ENCODE data around the gene HELZ.

The HELZ gene

DNA sequence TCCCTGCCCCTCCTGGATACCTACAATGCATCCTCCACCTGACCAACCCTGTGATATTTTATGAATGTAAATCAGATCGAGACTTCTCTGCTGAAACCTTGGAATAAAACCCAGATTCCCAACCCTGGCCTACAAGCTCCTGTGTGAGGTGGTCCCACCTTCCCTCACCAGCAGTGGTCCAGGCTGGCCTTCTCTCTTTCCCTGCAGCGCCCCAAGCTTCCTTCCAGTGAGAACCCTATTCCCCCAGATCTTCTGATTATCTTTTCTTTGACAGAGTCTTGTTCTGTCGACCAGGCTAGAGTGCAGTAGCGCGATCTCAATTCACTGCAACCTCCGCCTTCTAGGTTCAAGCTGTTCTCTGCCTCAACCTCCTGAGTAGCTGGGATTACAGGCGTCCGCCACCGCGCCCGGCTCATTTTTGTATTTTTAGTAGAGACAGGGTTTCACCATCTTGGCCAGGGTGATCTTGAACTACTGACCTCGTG lies 2.5 kb upstream of the HELZ start:
- Histone ChIP-seq H3K9ac (ENCODE audit: low read length) (no peak overlapping the region), H4K8ac (ENCODE audit: low read depth, low read length) (no peak overlapping the region), H3K27me3 (ENCODE audit: insufficient read depth, low read length) (no peaks in the 10 kb centered on the region), H2AFZ (ENCODE audit: insufficient read depth, low read length, poor library complexity) (no peak overlapping the region), H3K79me1 (ENCODE audit: low read length) (peaks cover 13% of the 10 kb centered on the region), H3K4me1 (ENCODE audit: control insufficient read depth in 1 of 2, insufficient read depth in 2 of 2, low read length in 2 of 2) (peaks cover 0 to 3% of the 10 kb centered on the region in 2 experiments), H4K91ac (ENCODE audit: low read depth, low read length) (no peak overlapping the region), H3K18ac (ENCODE audit: low read length) (no peak overlapping the region), H3K36me3 (ENCODE audit: control insufficient read depth in 1 of 2, insufficient read depth in 2 of 2, low read length in 2 of 2) (no peaks in the 10 kb centered on the region), H2BK120ac (ENCODE audit: insufficient read depth, low read length, poor library complexity) (no peak overlapping the region), H3K23ac (ENCODE audit: low read length) (no peak overlapping the region), H3K79me2 (ENCODE audit: control insufficient read depth, insufficient read depth, low read length, poor library complexity) (peaks cover 11% of the 10 kb centered on the region), H3K27ac (ENCODE audit: low read depth, low read length) (no peak overlapping the region), H3K4me2 (ENCODE audit: low read length) (no peak overlapping the region), H2AK5ac (ENCODE audit: low read length) (no peak overlapping the region), H3K4ac (ENCODE audit: low read depth, low read length) (no peak overlapping the region), H2BK5ac (ENCODE audit: low read depth, low read length, poor library complexity) (no peak overlapping the region), H3K4me3 (ENCODE audit: low read depth, low read length) (no peak overlapping the region), H4K12ac (ENCODE audit: low read depth, low read length) (no peak overlapping the region), H3K9me3 (ENCODE audit: insufficient read depth, low read depth, low read length) (no peaks in the 10 kb centered on the region), H2BK12ac (ENCODE audit: low read length) (no peak overlapping the region), H3K14ac (ENCODE audit: low read length) (no peak overlapping the region)
- WGBS (ENCODE audit: extremely low coverage, insufficient coverage, insufficient read length), result no CpG with 5 or more reads among the region's 12 CpGs
- DNase-seq, result no peak

DNA sequence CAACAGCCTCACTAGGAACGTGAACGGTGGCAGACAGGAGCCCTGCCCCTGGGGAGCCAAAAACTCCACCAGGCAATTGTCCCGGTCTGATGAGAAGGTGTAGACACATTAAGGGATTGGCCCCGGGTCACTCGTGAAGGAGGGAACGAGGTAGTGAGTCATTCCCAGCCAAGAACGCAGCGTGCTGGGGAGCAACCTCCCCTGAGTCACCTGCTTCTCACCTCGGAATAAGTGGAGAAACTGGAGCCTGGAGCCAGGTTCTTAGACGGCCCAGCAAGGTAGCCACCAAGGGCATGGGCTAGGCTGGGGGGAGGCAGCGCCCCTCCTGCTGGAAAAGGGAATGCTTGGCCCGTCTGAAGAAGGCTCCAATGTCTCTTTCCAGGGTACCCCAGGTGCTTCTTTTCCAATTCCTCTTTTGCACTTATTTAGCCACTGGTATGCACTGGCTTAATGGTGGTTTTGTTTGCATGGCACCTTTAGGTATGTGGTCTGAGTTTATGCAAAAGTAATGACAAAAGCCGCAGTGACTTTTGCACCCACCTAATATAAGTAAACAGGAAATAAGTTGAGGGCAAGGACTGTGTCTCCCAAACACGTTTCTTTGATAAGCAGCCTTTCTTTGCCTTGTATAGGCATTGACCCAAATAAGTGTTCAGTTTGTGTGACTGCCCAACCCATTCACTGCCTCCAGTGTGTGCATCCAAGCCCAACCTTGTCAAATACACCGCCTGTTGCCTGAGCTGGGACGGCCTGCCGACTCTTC lies 1.8 kb upstream of the HELZ start:
- WGBS (ENCODE audit: extremely low coverage, insufficient coverage, insufficient read length), result no CpG with 5 or more reads among the region's 17 CpGs

DNA sequence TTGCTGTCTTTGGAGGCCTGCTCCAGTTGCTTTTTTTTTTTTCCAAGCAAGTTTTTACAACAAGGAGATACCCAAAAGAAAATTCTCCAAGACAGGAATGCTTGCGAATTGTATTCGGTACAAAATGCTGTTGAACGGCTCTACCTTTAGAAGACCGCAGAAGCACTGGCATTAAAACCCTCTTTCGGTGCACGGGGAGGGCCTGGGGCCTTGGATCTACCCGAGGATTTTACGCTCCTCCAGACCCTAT lies 1.3 kb upstream of the HELZ start:
- H3K79me1 ChIP-seq (ENCODE audit: low read length), result peaks cover 13% of the 10 kb centered on the region
- no peak overlapping the region for H2AFZ ChIP-seq (ENCODE audit: insufficient read depth, low read length, poor library complexity)
- H4K91ac ChIP-seq (ENCODE audit: low read depth, low read length), result peak overlapping the region; percentile 88
- H3K9me3 ChIP-seq (ENCODE audit: insufficient read depth, low read depth, low read length), result no peaks in the 10 kb centered on the region
- no peak overlapping the region for H3K23ac ChIP-seq (ENCODE audit: low read length)
- no peak overlapping the region for H2AK5ac ChIP-seq (ENCODE audit: low read length)
- peaks cover 0 to 3% of the 10 kb centered on the region in 2 experiments for H3K4me1 ChIP-seq (ENCODE audit: control insufficient read depth in 1 of 2, insufficient read depth in 2 of 2, low read length in 2 of 2)
- H3K18ac ChIP-seq (ENCODE audit: low read length), result no peak overlapping the region
- no peak overlapping the region for H3K4ac ChIP-seq (ENCODE audit: low read depth, low read length)
- no peak overlapping the region for H2BK120ac ChIP-seq (ENCODE audit: insufficient read depth, low read length, poor library complexity)
- H3K4me3 ChIP-seq (ENCODE audit: low read depth, low read length), result peak overlapping the region; percentile 94
- H4K8ac ChIP-seq (ENCODE audit: low read depth, low read length), result peak overlapping the region; percentile 12
- peak overlapping the region; percentile 82 for H3K27ac ChIP-seq (ENCODE audit: low read depth, low read length)
- H3K14ac ChIP-seq (ENCODE audit: low read length), result no peak overlapping the region
- H2BK12ac ChIP-seq (ENCODE audit: low read length), result no peak overlapping the region
- no peak overlapping the region for H2BK5ac ChIP-seq (ENCODE audit: low read depth, low read length, poor library complexity)
- H3K9ac ChIP-seq (ENCODE audit: low read length), result no peak overlapping the region
- H3K4me2 ChIP-seq (ENCODE audit: low read length), result peak overlapping the region; percentile 95
- H3K79me2 ChIP-seq (ENCODE audit: control insufficient read depth, insufficient read depth, low read length, poor library complexity), result peaks cover 11% of the 10 kb centered on the region
- no peaks in the 10 kb centered on the region for H3K27me3 ChIP-seq (ENCODE audit: insufficient read depth, low read length)
- WGBS (ENCODE audit: extremely low coverage, insufficient coverage, insufficient read length), result no CpG with 5 or more reads among the region's 8 CpGs
- DNase-seq, result peak in 1 of 2 donors; percentile 71
- H3K36me3 ChIP-seq (ENCODE audit: control insufficient read depth in 1 of 2, insufficient read depth in 2 of 2, low read length in 2 of 2), result no peaks in the 10 kb centered on the region
- no peak overlapping the region for H4K12ac ChIP-seq (ENCODE audit: low read depth, low read length)

More for the DNA sequence above, 1.8 kb upstream of the HELZ start:
- H3K27me3 ChIP-seq (ENCODE audit: insufficient read depth, low read length), result no peaks in the 10 kb centered on the region
- H3K4me1 ChIP-seq (ENCODE audit: control insufficient read depth in 1 of 2, insufficient read depth in 2 of 2, low read length in 2 of 2), result peaks cover 0 to 3% of the 10 kb centered on the region in 2 experiments
- no peak overlapping the region for H3K23ac ChIP-seq (ENCODE audit: low read length)
- H4K12ac ChIP-seq (ENCODE audit: low read depth, low read length), result no peak overlapping the region
- H2BK12ac ChIP-seq (ENCODE audit: low read length), result no peak overlapping the region
- H3K9ac ChIP-seq (ENCODE audit: low read length), result no peak overlapping the region
- no peaks in the 10 kb centered on the region for H3K36me3 ChIP-seq (ENCODE audit: control insufficient read depth in 1 of 2, insufficient read depth in 2 of 2, low read length in 2 of 2)
- no peak overlapping the region for H3K4me3 ChIP-seq (ENCODE audit: low read depth, low read length)
- no peak overlapping the region for H3K14ac ChIP-seq (ENCODE audit: low read length)
- H3K9me3 ChIP-seq (ENCODE audit: insufficient read depth, low read depth, low read length), result no peaks in the 10 kb centered on the region
- no peak overlapping the region for H2AFZ ChIP-seq (ENCODE audit: insufficient read depth, low read length, poor library complexity)
- H3K4ac ChIP-seq (ENCODE audit: low read depth, low read length), result no peak overlapping the region
- H2BK5ac ChIP-seq (ENCODE audit: low read depth, low read length, poor library complexity), result no peak overlapping the region
- no peak overlapping the region for H3K18ac ChIP-seq (ENCODE audit: low read length)
- H3K4me2 ChIP-seq (ENCODE audit: low read length), result peak overlapping the region; percentile 95
- DNase-seq, result peak; percentile 92 to 93
- no peak overlapping the region for H4K8ac ChIP-seq (ENCODE audit: low read depth, low read length)
- no peak overlapping the region for H2AK5ac ChIP-seq (ENCODE audit: low read length)
- no peak overlapping the region for H2BK120ac ChIP-seq (ENCODE audit: insufficient read depth, low read length, poor library complexity)
- H3K27ac ChIP-seq (ENCODE audit: low read depth, low read length), result peak overlapping the region; percentile 82
- H3K79me1 ChIP-seq (ENCODE audit: low read length), result peaks cover 13% of the 10 kb centered on the region
- H3K79me2 ChIP-seq (ENCODE audit: control insufficient read depth, insufficient read depth, low read length, poor library complexity), result peaks cover 11% of the 10 kb centered on the region
- H4K91ac ChIP-seq (ENCODE audit: low read depth, low read length), result no peak overlapping the region

DNA sequence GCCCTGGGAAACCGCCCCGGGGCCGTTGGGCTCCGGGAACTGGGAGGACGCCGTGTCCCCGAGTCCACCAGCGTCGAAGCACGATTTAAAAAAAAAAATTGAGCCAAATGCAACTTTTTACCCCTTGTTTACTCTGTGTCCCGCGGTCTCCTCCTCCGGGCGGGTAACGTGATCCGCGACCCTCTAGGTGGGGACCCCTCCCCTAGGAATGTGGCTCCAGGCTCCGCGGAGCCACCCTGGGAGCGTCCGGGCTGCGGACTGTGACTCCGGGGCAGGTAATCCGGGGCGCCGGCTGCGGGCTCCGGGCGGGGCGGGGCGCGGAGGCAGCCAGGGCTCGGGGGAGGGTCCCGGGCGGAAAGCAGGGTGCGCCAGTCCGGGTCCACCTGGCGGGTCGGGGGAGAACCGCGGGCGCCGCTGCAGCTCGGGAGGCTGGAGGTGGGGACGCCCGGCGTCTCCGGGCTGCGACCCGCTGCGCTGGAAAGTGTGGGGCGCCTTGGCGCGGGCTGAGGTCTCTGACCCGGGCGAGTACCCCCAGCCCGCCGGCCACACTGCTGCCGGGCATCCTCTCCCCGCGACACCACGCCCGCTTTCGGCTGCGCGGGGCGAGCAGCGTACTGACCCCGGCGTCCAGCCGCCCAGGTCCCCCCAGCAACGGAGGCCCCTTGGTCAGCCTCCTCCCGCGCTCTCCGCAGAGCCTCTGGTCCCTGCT lies 852 bp upstream of the HELZ start:
- Histone ChIP-seq H3K27ac (ENCODE audit: low read depth, low read length) (peak overlapping the region; percentile 82), H2AFZ (ENCODE audit: insufficient read depth, low read length, poor library complexity) (peak overlapping the region; percentile 38), H3K9me3 (ENCODE audit: insufficient read depth, low read depth, low read length) (no peaks in the 10 kb centered on the region), H4K12ac (ENCODE audit: low read depth, low read length) (peak overlapping the region; percentile 81), H3K27me3 (ENCODE audit: insufficient read depth, low read length) (no peaks in the 10 kb centered on the region), H4K91ac (ENCODE audit: low read depth, low read length) (peak overlapping the region; percentile 88), H3K9ac (ENCODE audit: low read length) (peak overlapping the region; percentile 70), H3K79me1 (ENCODE audit: low read length) (peaks cover 13% of the 10 kb centered on the region), H2BK5ac (ENCODE audit: low read depth, low read length, poor library complexity) (peak overlapping the region; percentile 94), H3K18ac (ENCODE audit: low read length) (peak overlapping the region; percentile 98), H3K14ac (ENCODE audit: low read length) (peak overlapping the region; percentile 94), H2BK12ac (ENCODE audit: low read length) (peak overlapping the region; percentile 46), H3K4ac (ENCODE audit: low read depth, low read length) (peak overlapping the region; percentile 57), H3K4me3 (ENCODE audit: low read depth, low read length) (peak overlapping the region; percentile 94), H3K23ac (ENCODE audit: low read length) (no peak overlapping the region), H3K4me2 (ENCODE audit: low read length) (peak overlapping the region; percentile 95), H2AK5ac (ENCODE audit: low read length) (peak overlapping the region; percentile 5), H3K79me2 (ENCODE audit: control insufficient read depth, insufficient read depth, low read length, poor library complexity) (peaks cover 11% of the 10 kb centered on the region), H3K36me3 (ENCODE audit: control insufficient read depth in 1 of 2, insufficient read depth in 2 of 2, low read length in 2 of 2) (no peaks in the 10 kb centered on the region), H2BK120ac (ENCODE audit: insufficient read depth, low read length, poor library complexity) (peak overlapping the region; percentile 91), H3K4me1 (ENCODE audit: control insufficient read depth in 1 of 2, insufficient read depth in 2 of 2, low read length in 2 of 2) (peaks cover 0 to 3% of the 10 kb centered on the region in 2 experiments), H4K8ac (ENCODE audit: low read depth, low read length) (peak overlapping the region; percentile 92)
- WGBS (ENCODE audit: extremely low coverage, insufficient coverage, insufficient read length), result no CpG with 5 or more reads among the region's 75 CpGs
- peak; percentile 43 to 66 for DNase-seq
